Fibroblast of mammary gland (primary cell): ENCODE measurements around the gene ADCY2.

Experiments used
- DNase-seq: peaks from one replicate; pipeline ENCODE4 v3.0.0-alpha.2; 2010; ENCODE audit warnings: low read depth
- H3K4me3 ChIP-seq: 2 replicates; pipeline ENCODE4 v1.5.1; 2011; ENCODE audit warnings: low read depth, mild to moderate bottlenecking, low read length, moderate library complexity; ENCODE audit not compliant: control insufficient read depth
- CTCF ChIP-seq: conservative IDR thresholded peaks from 2 replicates; pipeline ENCODE4 v1.5.1; 2011; ENCODE audit warnings: low read depth, low read length, inconsistent platforms; ENCODE audit not compliant: control insufficient read depth, insufficient read depth

ADCY2 gene

GRCh38 chr5:7667216-7667767 is 271.4 kb downstream of the ADCY2 start:
- no peak overlapping the region for H3K4me3 ChIP-seq
- no peak for TF ChIP-seq CTCF
- DNase-seq, result no peak

- no peak for TF ChIP-seq CTCF
- no peak overlapping the region for H3K4me3 ChIP-seq
- DNase-seq, result no peak
Measured at GRCh38 chr5:7668161-7668560, 272.2 kb downstream of the ADCY2 start.

- no peak overlapping the region for H3K4me3 ChIP-seq
- no peak for TF ChIP-seq CTCF
- no peak for DNase-seq
Measured at GRCh38 chr5:7668627-7669026, 272.7 kb downstream of the ADCY2 start.

GRCh38 chr5:7671381-7671993 is 275.5 kb downstream of the ADCY2 start:
- TF ChIP-seq CTCF, result no peak
- no peak overlapping the region for H3K4me3 ChIP-seq
- DNase-seq, result no peak

- no peak overlapping the region for H3K4me3 ChIP-seq
- TF ChIP-seq CTCF, result no peak
- DNase-seq, result no peak
Measured at GRCh38 chr5:7673658-7674057, 277.7 kb downstream of the ADCY2 start.

- TF ChIP-seq CTCF, result no peak
- no peak overlapping the region for H3K4me3 ChIP-seq
- no peak for DNase-seq
Measured at GRCh38 chr5:7676455-7676854, 280.5 kb downstream of the ADCY2 start.

GRCh38 chr5:7678030-7678429 is 282.1 kb downstream of the ADCY2 start:
- no peak for TF ChIP-seq CTCF
- no peak for DNase-seq
- no peak overlapping the region for H3K4me3 ChIP-seq
